Measurements from ENCODE around the gene CD14.
A peak's percentile ranks its signal among the peaks of the same experiment; 100 is the strongest.
"Not testable (repeated sequence)": the region's sequence is repeated elsewhere in the genome, so short reads cannot be mapped to it uniquely, and the experiment has no call there.

Gene CD14

GRCh38 chr5:140596321-140596741 is 36.6 kb downstream of the CD14 start:
- DNase-seq (ENCODE audit: low read depth in 2 of 2) = no peak

GRCh38 chr5:140595538-140596300 is 37.3 kb downstream of the CD14 start:
- DNase-seq (ENCODE audit: low read depth in 2 of 2) = no peak

GRCh38 chr5:140594169-140594568 is 38.8 kb downstream of the CD14 start:
- no peak for DNase-seq (ENCODE audit: low read depth in 2 of 2)

- DNase-seq (ENCODE audit: low read depth in 2 of 2) = not testable (repeated sequence)
Observed at GRCh38 chr5:140593070-140593469, 39.9 kb downstream of the CD14 start.

- peak; percentile 5 to 15 for DNase-seq (ENCODE audit: low read depth in 2 of 2)
Observed at GRCh38 chr5:140591747-140592372, 41.1 kb downstream of the CD14 start.

GRCh38 chr5:140590861-140591260 is 42.1 kb downstream of the CD14 start:
- DNase-seq (ENCODE audit: low read depth in 2 of 2) = no peak

GRCh38 chr5:140588311-140589070 is 44.5 kb downstream of the CD14 start:
- no peak for DNase-seq (ENCODE audit: low read depth in 2 of 2)

GRCh38 chr5:140587495-140587894 is 45.5 kb downstream of the CD14 start:
- no peak for DNase-seq (ENCODE audit: low read depth in 2 of 2)

All from fibroblast of skin of left quadriceps (primary cell).